Naive thymus-derived CD8-positive, alpha-beta T cell (primary cell): ENCODE data around the gene ATM. TPM values are rescaled to one million over a fixed set of nuclear protein-coding genes. Genes with fewer than 3 reads are reported as not detected.

Experiments used
- ATAC-seq, 2 donors: fragments of 150-1000 bp; cut with Tn5 transposase in 1 of 2; sonication (Bioruptor Pico), chemical (Tn5 transposase) in 1 of 2; 1 replicate in 1 of 2; 2 replicates in 1 of 2; pipeline ENCODE4 v1.10.0; 2021; ENCODE audit warnings: mild to moderate bottlenecking in 2 of 2, moderate library complexity in 2 of 2
- POLR2A ChIA-PET: fragments of 350-600 bp; sonication (Branson Sonifier 250); formaldehyde crosslinking; loops from one replicate; lab custom pipeline; 2021; ENCODE audit warnings: antibody characterized with exemption; lab: Charles Lee
- DNase-seq, 10 donors: peaks; one replicate each; pipeline versions ENCODE4 v3.0.0 to v3.0.0-alpha.2; 2020 to 2022
- H3K27ac Mint-ChIP-seq, 10 donors: one replicate each; pipeline ENCODE4 v1.8.0; 2020 to 2022; ENCODE audit warnings: mild to moderate bottlenecking in 10 of 10, mixed read lengths in 10 of 10, moderate library complexity in 4 of 10, inconsistent platforms in 1 of 10
- H3K27me3 Mint-ChIP-seq, 5 donors: one replicate each; pipeline ENCODE4 v1.8.0; 2021 to 2022; ENCODE audit warnings: mixed read lengths in 5 of 5
- H3K36me3 Mint-ChIP-seq, 3 donors: one replicate each; pipeline ENCODE4 v1.8.0; 2020 to 2022; ENCODE audit warnings: mixed read lengths in 3 of 3, mild to moderate bottlenecking in 2 of 3, inconsistent platforms in 1 of 3
- H3K4me1 Mint-ChIP-seq, 4 donors: one replicate each; pipeline ENCODE4 v1.8.0; 2021 to 2022; ENCODE audit warnings: mixed read lengths in 4 of 4
- H3K4me3 Mint-ChIP-seq, 10 donors: one replicate each; pipeline ENCODE4 v1.8.0; 2020 to 2022; ENCODE audit warnings: mild to moderate bottlenecking in 10 of 10, mixed read lengths in 10 of 10, moderate library complexity in 6 of 10, inconsistent platforms in 1 of 10
- H3K9me3 Mint-ChIP-seq, 9 donors: one replicate each; pipeline ENCODE4 v1.8.0; 2020 to 2022; ENCODE audit warnings: mixed read lengths in 9 of 9, mild to moderate bottlenecking in 3 of 9, inconsistent platforms in 1 of 9, moderate library complexity in 1 of 9
- polyA plus RNA-seq, 3 donors: library from polyadenylated mRNA; unstranded; fragments of 300-500 nt; fragmentation: Illumina TruSeq; gene quantifications; one replicate each; pipeline ENCODE4 v1.2.3, GENCODE V29; 2021
- total RNA-seq, 8 experiments: library from RNA in 2 of 8; stranded (reverse) in 2 of 8; gene quantifications; one replicate each; pipeline ENCODE4 v1.2.3 and lab custom pipeline; 2021 to 2026

ATM gene, protein sequence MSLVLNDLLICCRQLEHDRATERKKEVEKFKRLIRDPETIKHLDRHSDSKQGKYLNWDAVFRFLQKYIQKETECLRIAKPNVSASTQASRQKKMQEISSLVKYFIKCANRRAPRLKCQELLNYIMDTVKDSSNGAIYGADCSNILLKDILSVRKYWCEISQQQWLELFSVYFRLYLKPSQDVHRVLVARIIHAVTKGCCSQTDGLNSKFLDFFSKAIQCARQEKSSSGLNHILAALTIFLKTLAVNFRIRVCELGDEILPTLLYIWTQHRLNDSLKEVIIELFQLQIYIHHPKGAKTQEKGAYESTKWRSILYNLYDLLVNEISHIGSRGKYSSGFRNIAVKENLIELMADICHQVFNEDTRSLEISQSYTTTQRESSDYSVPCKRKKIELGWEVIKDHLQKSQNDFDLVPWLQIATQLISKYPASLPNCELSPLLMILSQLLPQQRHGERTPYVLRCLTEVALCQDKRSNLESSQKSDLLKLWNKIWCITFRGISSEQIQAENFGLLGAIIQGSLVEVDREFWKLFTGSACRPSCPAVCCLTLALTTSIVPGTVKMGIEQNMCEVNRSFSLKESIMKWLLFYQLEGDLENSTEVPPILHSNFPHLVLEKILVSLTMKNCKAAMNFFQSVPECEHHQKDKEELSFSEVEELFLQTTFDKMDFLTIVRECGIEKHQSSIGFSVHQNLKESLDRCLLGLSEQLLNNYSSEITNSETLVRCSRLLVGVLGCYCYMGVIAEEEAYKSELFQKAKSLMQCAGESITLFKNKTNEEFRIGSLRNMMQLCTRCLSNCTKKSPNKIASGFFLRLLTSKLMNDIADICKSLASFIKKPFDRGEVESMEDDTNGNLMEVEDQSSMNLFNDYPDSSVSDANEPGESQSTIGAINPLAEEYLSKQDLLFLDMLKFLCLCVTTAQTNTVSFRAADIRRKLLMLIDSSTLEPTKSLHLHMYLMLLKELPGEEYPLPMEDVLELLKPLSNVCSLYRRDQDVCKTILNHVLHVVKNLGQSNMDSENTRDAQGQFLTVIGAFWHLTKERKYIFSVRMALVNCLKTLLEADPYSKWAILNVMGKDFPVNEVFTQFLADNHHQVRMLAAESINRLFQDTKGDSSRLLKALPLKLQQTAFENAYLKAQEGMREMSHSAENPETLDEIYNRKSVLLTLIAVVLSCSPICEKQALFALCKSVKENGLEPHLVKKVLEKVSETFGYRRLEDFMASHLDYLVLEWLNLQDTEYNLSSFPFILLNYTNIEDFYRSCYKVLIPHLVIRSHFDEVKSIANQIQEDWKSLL (N-terminal part only)
- total RNA-seq, result 100 to 1,000 TPM; 792 to 837 TPM
- polyA plus RNA-seq, result 100 to 1,000 TPM; 105 to 164 (median 121) TPM
- total RNA-seq (lab: John Stamatoyannopoulos, UW), result 292 to 2,264 (median 1,653) reads per million in 6 experiments

GRCh38 chr11:108222574-108223347 lies at the start of gene ATM, which contains the start of gene NPAT:
TSS of gene ATM (plus strand) at chr11:108223067. CDS start at chr11:108227625, 4,558 bp downstream.
TSS of gene NPAT (minus strand) at chr11:108222638. CDS start at chr11:108222536, 102 bp downstream.
- POLR2A ChIA-PET, result interaction anchor here (0.6 to 13.4 kb wide), 26 partner anchors 10 to 442 kb away, joined by 3 to 705 read pairs (median 6); partner anchors contain the start of genes C11orf65, CUL5 and DDX10
- Mint-ChIP-seq H3K27me3 (no peaks in the 10 kb centered on the region), H3K36me3 (peaks cover 4 to 39% (median 18%) of the 10 kb centered on the region in 3 donors), H3K4me3 (no peak within 1 kb of the TSS), H3K4me1 (peaks cover 24 to 54% (median 41%) of the 10 kb centered on the region in 4 donors), H3K27ac (no peak within 1 kb of the TSS), H3K9me3 (no peaks in the 10 kb centered on the region)
- ATAC-seq (peak; percentile 78 to 79), DNase-seq (peak; percentile 94 to 100 (median 99))

- H3K4me1 Mint-ChIP-seq, result peaks cover 6 to 24% (median 13%) of the 10 kb centered on the region in 4 donors
- H3K9me3 Mint-ChIP-seq, result no peaks in the 10 kb centered on the region
- peak overlapping the region in 3 of 10 donors; percentile 25 to 55 (median 48) for H3K27ac Mint-ChIP-seq
- DNase-seq (no peak), ATAC-seq (no peak)
- POLR2A ChIA-PET, result no interaction called here
- H3K4me3 Mint-ChIP-seq, result no peak overlapping the region
- peaks cover 0 to 71% (median 42%) of the 10 kb centered on the region in 3 donors for H3K36me3 Mint-ChIP-seq
- H3K27me3 Mint-ChIP-seq, result no peaks in the 10 kb centered on the region
Measured at GRCh38 chr11:108177570-108177969, 45.3 kb upstream of the ATM start.

GRCh38 chr11:108193725-108194124 lies 29.1 kb upstream of the ATM start:
- Mint-ChIP-seq H3K36me3 (peaks cover 0 to 90% (median 19%) of the 10 kb centered on the region in 3 donors), H3K27ac (peak overlapping the region in 2 of 10 donors; percentile 36 to 39), H3K4me3 (no peak overlapping the region), H3K9me3 (no peaks in the 10 kb centered on the region), H3K27me3 (no peaks in the 10 kb centered on the region), H3K4me1 (peaks cover 7 to 36% (median 26%) of the 10 kb centered on the region in 4 donors)
- ATAC-seq (no peak), DNase-seq (no peak)
- POLR2A ChIA-PET, result no interaction called here

DNA sequence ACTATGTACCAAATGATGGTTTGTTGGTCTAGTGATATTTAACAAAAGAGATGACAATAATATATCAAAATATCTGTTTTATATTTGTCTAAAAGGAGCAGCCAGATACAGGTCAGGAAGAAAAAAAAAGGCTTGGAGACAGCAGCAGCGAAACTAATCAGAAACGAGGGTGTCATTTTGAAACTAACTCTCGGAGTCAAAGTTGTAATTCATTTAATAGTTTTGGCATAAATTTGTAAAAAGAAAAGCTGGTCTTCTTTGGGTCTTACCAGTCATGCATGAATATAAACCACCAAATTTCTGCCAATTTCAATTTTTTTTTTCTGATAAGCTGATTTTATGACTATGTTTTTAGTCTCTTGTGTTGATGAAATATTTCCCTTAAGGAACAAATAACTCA lies 26.0 kb upstream of the ATM start:
- Mint-ChIP-seq H3K4me1 (peaks cover 19 to 63% (median 53%) of the 10 kb centered on the region in 4 donors), H3K4me3 (no peak overlapping the region), H3K27ac (peak overlapping the region in 5 of 10 donors; percentile 7 to 72 (median 26)), H3K9me3 (no peaks in the 10 kb centered on the region), H3K27me3 (no peaks in the 10 kb centered on the region), H3K36me3 (peaks cover 0 to 79% (median 10%) of the 10 kb centered on the region in 3 donors)
- POLR2A ChIA-PET, result interaction anchor here (0.6 to 0.9 kb wide), 2 partner anchors 36 to 40 kb away, joined by 4 to 6 read pairs; no protein-coding TSS in a partner anchor
- DNase-seq, result no peak
- no peak for ATAC-seq

- DNase-seq (no peak), ATAC-seq (no peak)
- Mint-ChIP-seq H3K9me3 (no peaks in the 10 kb centered on the region), H3K4me1 (peaks cover 19 to 66% (median 58%) of the 10 kb centered on the region in 4 donors), H3K27me3 (no peaks in the 10 kb centered on the region), H3K36me3 (peaks cover 0 to 76% (median 10%) of the 10 kb centered on the region in 3 donors), H3K4me3 (peak overlapping the region in 2 of 10 donors; percentile 34 to 46), H3K27ac (peak overlapping the region in 7 of 10 donors; percentile 12 to 75 (median 68))
- POLR2A ChIA-PET, result interaction anchor here (0.6 to 0.9 kb wide), 3 partner anchors 25 to 39 kb away, joined by 3 to 6 read pairs (median 4); partner anchors contain the start of genes ATM and NPAT
Measured at GRCh38 chr11:108197351-108197750, 25.5 kb upstream of the ATM start.

DNA sequence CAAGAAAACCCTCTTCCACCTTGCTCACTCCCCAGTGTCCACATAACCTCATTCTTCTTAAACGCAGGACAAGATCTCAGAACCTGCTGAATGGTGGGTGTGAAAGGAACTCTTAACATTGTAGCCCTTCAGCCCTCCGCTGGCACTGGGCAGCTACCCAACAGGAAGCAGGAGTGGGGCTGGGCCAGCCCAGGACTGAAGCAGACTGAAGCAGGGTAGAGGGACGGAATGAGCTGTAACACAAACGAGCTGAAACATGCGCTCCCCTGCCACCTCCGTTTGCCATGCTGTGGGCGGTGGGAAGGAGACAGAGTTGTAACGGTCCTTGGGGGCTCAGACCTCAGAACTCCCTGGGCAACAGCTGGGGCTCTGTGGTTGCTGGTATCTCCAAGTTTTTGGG lies 24.0 kb upstream of the ATM start:
- Mint-ChIP-seq H3K36me3 (peaks cover 4 to 75% (median 16%) of the 10 kb centered on the region in 3 donors), H3K27ac (peak overlapping the region in 9 of 10 donors; percentile 43 to 91 (median 73)), H3K9me3 (peaks cover 0 to 3% (median 0%) of the 10 kb centered on the region in 9 donors), H3K4me1 (peaks cover 29 to 81% (median 73%) of the 10 kb centered on the region in 4 donors), H3K27me3 (no peaks in the 10 kb centered on the region), H3K4me3 (peak overlapping the region in 8 of 10 donors; percentile 3 to 56 (median 40))
- DNase-seq, result no peak
- ATAC-seq, result peak in 1 of 2 donors; percentile 12
- POLR2A ChIA-PET, result interaction anchor here (0.6 kb wide), 1 partner anchor 47 kb away, joined by 3 read pairs; no protein-coding TSS in a partner anchor

DNA sequence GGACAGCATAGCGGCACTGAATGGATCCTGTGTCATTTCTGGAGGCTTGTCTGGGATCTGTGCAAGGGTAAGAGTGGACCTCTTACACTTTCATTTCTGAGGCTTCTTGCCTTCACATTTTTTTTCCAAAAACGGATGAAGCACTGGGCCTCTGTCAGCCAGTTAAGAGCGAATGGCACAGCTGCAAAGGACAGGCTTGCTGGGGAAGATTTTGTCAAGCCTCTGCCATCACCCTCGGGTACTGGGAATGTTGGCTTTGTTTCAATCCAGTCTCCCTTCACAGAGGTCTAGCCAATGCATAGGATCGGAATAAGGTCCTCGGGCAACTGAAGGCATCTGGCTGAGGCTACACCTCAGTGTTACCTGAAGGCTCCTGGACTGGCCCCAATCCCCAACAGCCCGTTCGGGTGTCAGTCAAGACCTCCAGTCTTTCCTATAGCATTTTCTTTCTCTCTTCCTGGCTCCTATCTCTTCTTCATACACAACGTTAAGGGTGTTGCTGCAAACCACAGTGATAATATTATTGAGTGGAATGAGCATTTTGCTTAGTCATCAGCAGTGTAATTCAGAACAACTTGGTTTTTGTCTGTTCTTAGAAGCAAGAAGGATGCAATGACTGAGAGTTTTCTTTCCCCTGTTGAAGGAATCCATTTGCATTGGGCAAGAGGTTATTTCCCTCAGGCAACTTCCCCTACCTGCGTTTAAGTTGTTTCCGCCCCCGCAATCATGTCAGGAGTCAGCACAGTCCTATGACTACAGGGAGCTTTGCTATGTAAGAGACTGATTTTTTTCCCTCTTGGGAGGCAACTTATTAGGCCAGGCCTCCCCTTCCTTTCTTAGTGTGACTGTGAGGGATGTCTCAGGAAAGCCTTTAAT lies 23.2 kb upstream of the ATM start:
- ATAC-seq (peak; percentile 53 to 84), DNase-seq (peak in 2 of 10 donors; percentile 15)
- peak overlapping the region in 6 of 10 donors; percentile 23 to 57 (median 44) for H3K4me3 Mint-ChIP-seq
- H3K27me3 Mint-ChIP-seq, result no peaks in the 10 kb centered on the region
- H3K4me1 Mint-ChIP-seq, result peaks cover 29 to 88% (median 77%) of the 10 kb centered on the region in 4 donors
- POLR2A ChIA-PET, result interaction anchor here (0.5 to 1.4 kb wide), 2 partner anchors 23 to 74 kb away, joined by 3 to 6 read pairs; partner anchors contain the start of genes ATM and NPAT
- H3K36me3 Mint-ChIP-seq, result peaks cover 7 to 75% (median 25%) of the 10 kb centered on the region in 3 donors
- peaks cover 0 to 8% (median 1%) of the 10 kb centered on the region in 9 donors for H3K9me3 Mint-ChIP-seq
- peak overlapping the region; percentile 39 to 87 (median 76) for H3K27ac Mint-ChIP-seq

DNA sequence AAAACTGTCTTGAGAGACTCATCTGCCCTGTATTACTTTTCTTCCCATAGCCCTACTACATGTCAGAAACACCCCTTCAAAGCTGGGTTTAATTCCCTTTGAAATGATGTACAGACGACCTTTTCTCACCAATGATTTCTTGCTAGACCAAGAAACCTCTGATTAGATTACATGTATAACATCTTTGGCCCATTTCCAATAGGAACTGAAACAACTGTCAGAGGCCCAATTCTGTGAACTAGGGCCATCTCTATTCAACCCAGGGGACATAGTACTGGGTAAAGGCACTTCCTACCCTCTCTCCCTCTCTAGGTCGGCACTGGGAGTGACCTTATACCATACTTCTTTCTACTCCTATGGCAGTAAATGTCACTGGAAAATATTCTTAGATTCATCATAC lies 19.8 kb upstream of the ATM start:
- H3K27ac Mint-ChIP-seq, result peak overlapping the region in 6 of 10 donors; percentile 39 to 84 (median 53)
- POLR2A ChIA-PET, result no interaction called here
- peaks cover 0 to 20% (median 5%) of the 10 kb centered on the region in 9 donors for H3K9me3 Mint-ChIP-seq
- H3K36me3 Mint-ChIP-seq, result peaks cover 18 to 74% (median 47%) of the 10 kb centered on the region in 3 donors
- no peak for DNase-seq
- peaks cover 29 to 86% (median 78%) of the 10 kb centered on the region in 4 donors for H3K4me1 Mint-ChIP-seq
- no peak overlapping the region for H3K4me3 Mint-ChIP-seq
- no peaks in the 10 kb centered on the region for H3K27me3 Mint-ChIP-seq
- no peak for ATAC-seq

- DNase-seq (no peak), ATAC-seq (no peak)
- Mint-ChIP-seq H3K36me3 (peaks cover 18 to 76% (median 50%) of the 10 kb centered on the region in 3 donors), H3K27me3 (no peaks in the 10 kb centered on the region), H3K27ac (peak overlapping the region in 1 of 10 donors; percentile 61), H3K4me3 (no peak overlapping the region), H3K4me1 (peaks cover 29 to 82% (median 73%) of the 10 kb centered on the region in 4 donors), H3K9me3 (peaks cover 0 to 20% (median 5%) of the 10 kb centered on the region in 9 donors)
- POLR2A ChIA-PET, result interaction anchor here (2.1 kb wide), 1 partner anchor 19 kb away, joined by 5 read pairs; no protein-coding TSS in a partner anchor
Measured at GRCh38 chr11:108204376-108204775, 18.5 kb upstream of the ATM start.
